ENCODE data around the gene CMTM7.
"Not testable (repeated sequence)": the region's sequence is repeated elsewhere in the genome, so short reads cannot be mapped to it uniquely, and the experiment has no call there.

Gene CMTM7

GRCh38 chr3:32454731-32455608, 63.3 kb downstream of the CMTM7 start:
- DNase-seq (ENCODE audit: low read depth) = no peak
- TF ChIP-seq CTCF (conservative IDR thresholded peaks at IDR 0.05; ENCODE audit: low read depth, low read length) = no peak
- no peak overlapping the region for H3K4me3 ChIP-seq (ENCODE audit: low read length)

GRCh38 chr3:32455609-32456428, 64.2 kb downstream of the CMTM7 start:
- no peak overlapping the region for H3K4me3 ChIP-seq (ENCODE audit: low read length)
- no peak for TF ChIP-seq CTCF (conservative IDR thresholded peaks at IDR 0.05; ENCODE audit: low read depth, low read length)
- DNase-seq (ENCODE audit: low read depth) = peak; percentile 24

GRCh38 chr3:32456429-32457130, 64.9 kb downstream of the CMTM7 start:
- no peak for TF ChIP-seq CTCF (conservative IDR thresholded peaks at IDR 0.05; ENCODE audit: low read depth, low read length)
- DNase-seq (ENCODE audit: low read depth) = no peak

GRCh38 chr3:32457971-32458471, 66.4 kb downstream of the CMTM7 start:
- no peak overlapping the region for H3K4me3 ChIP-seq (ENCODE audit: low read length)
- no peak for TF ChIP-seq CTCF (conservative IDR thresholded peaks at IDR 0.05; ENCODE audit: low read depth, low read length)
- DNase-seq (ENCODE audit: low read depth) = no peak

More at GRCh38 chr3:32456429-32457130, 64.9 kb downstream of the CMTM7 start:
- no peak overlapping the region for H3K4me3 ChIP-seq (ENCODE audit: low read length)

GRCh38 chr3:32459450-32459849, 67.8 kb downstream of the CMTM7 start:
- no peak overlapping the region for H3K4me3 ChIP-seq (ENCODE audit: low read length)
- DNase-seq (ENCODE audit: low read depth) = no peak
- TF ChIP-seq CTCF (conservative IDR thresholded peaks at IDR 0.05; ENCODE audit: low read depth, low read length) = no peak

- TF ChIP-seq CTCF (conservative IDR thresholded peaks at IDR 0.05; ENCODE audit: low read depth, low read length) = no peak
- H3K4me3 ChIP-seq (ENCODE audit: low read length) = no peak overlapping the region
- no peak for DNase-seq (ENCODE audit: low read depth)
Observed at GRCh38 chr3:32460031-32460749, 68.5 kb downstream of the CMTM7 start.

GRCh38 chr3:32460817-32461496, 69.3 kb downstream of the CMTM7 start:
- not testable (repeated sequence) for H3K4me3 ChIP-seq (ENCODE audit: low read length); DNase-seq (ENCODE audit: low read depth)

- not testable (repeated sequence) for H3K4me3 ChIP-seq (ENCODE audit: low read length); DNase-seq (ENCODE audit: low read depth)
Observed at GRCh38 chr3:32462191-32462986, 70.7 kb downstream of the CMTM7 start.

GRCh38 chr3:32463415-32463814, 71.8 kb downstream of the CMTM7 start:
- DNase-seq (ENCODE audit: low read depth) = peak; percentile 23
- H3K4me3 ChIP-seq (ENCODE audit: low read length) = not testable (repeated sequence)

All from retinal pigment epithelial cell (primary cell).